Duodenal mucosa (tissue), 2 donors: ENCODE data around the gene OR2Y1.
"Not testable (repeated sequence)": the region's sequence is repeated elsewhere in the genome, so short reads cannot be mapped to it uniquely, and the experiment has no call there.

ENCODE experiments used
- H3K27ac ChIP-seq: one replicate; pipeline ENCODE4 v1.7.0; 2013; ENCODE audit warnings: low read depth, low read length
- H3K27me3 ChIP-seq, 2 donors: one replicate each; pipeline ENCODE4 v1.7.0; 2013; ENCODE audit warnings: low read length in 2 of 2, control low read depth in 1 of 2; ENCODE audit not compliant: insufficient read depth in 2 of 2, control insufficient read depth in 1 of 2
- H3K36me3 ChIP-seq, 2 donors: one replicate each; pipeline ENCODE4 v1.7.0; 2013; ENCODE audit warnings: low read length in 2 of 2, control low read depth in 1 of 2; ENCODE audit not compliant: insufficient read depth in 2 of 2, control insufficient read depth in 1 of 2
- H3K4me1 ChIP-seq, 2 donors: one replicate each; pipeline ENCODE4 v1.7.0; 2013; ENCODE audit warnings: low read length in 2 of 2, control low read depth in 1 of 2; ENCODE audit not compliant: insufficient read depth in 2 of 2, control insufficient read depth in 1 of 2
- H3K4me3 ChIP-seq, 2 donors: one replicate each; pipeline ENCODE4 v1.7.0; 2013; ENCODE audit warnings: low read length in 2 of 2, low read depth in 1 of 2
- H3K9ac ChIP-seq, 2 donors: one replicate each; pipeline ENCODE4 v1.7.0; 2013; ENCODE audit warnings: low read length in 2 of 2, low read depth in 1 of 2
- H3K9me3 ChIP-seq, 2 donors: one replicate each; pipeline ENCODE4 v1.7.0; 2013; ENCODE audit warnings: low read length in 2 of 2, control low read depth in 1 of 2; ENCODE audit not compliant: control insufficient read depth in 1 of 2

OR2Y1 gene

GRCh38 chr5:180703371-180703770 is 36.5 kb downstream of the OR2Y1 start:
- not testable (repeated sequence) for H3K27me3 ChIP-seq, H3K27ac ChIP-seq, H3K4me3 ChIP-seq, H3K36me3 ChIP-seq, H3K9me3 ChIP-seq, H3K9ac ChIP-seq, H3K4me1 ChIP-seq

- H3K27ac ChIP-seq, H3K27me3 ChIP-seq, H3K9ac ChIP-seq, H3K9me3 ChIP-seq, H3K4me3 ChIP-seq, H3K36me3 ChIP-seq, H3K4me1 ChIP-seq: not testable (repeated sequence)
Observed at GRCh38 chr5:180700440-180700839, 39.4 kb downstream of the OR2Y1 start.

GRCh38 chr5:180699042-180699441 is 40.8 kb downstream of the OR2Y1 start:
- Histone ChIP-seq H3K4me3 (no peak overlapping the region), H3K27me3 (no peaks in the 10 kb centered on the region), H3K4me1 (no peaks in the 10 kb centered on the region), H3K9ac (no peak overlapping the region), H3K27ac (no peak overlapping the region), H3K9me3 (peaks cover 0 to 4% of the 10 kb centered on the region in 2 donors), H3K36me3 (no peaks in the 10 kb centered on the region)

GRCh38 chr5:180696116-180696515 is 43.7 kb downstream of the OR2Y1 start:
- no peak overlapping the region for H3K4me3 ChIP-seq
- H3K27me3 ChIP-seq = peaks cover 5 to 9% of the 10 kb centered on the region in 2 donors
- H3K9ac ChIP-seq = no peak overlapping the region
- H3K4me1 ChIP-seq = no peaks in the 10 kb centered on the region
- no peak overlapping the region for H3K27ac ChIP-seq
- H3K9me3 ChIP-seq = peaks cover 0 to 4% of the 10 kb centered on the region in 2 donors
- no peaks in the 10 kb centered on the region for H3K36me3 ChIP-seq

- Histone ChIP-seq H3K36me3 (no peaks in the 10 kb centered on the region), H3K4me3 (no peak overlapping the region), H3K27ac (no peak overlapping the region), H3K9ac (no peak overlapping the region), H3K4me1 (no peaks in the 10 kb centered on the region), H3K9me3 (peaks cover 0 to 4% of the 10 kb centered on the region in 2 donors), H3K27me3 (peaks cover 6 to 16% of the 10 kb centered on the region in 2 donors)
Observed at GRCh38 chr5:180692429-180692828, 47.4 kb downstream of the OR2Y1 start.

GRCh38 chr5:180691046-180691445 is 48.8 kb downstream of the OR2Y1 start:
- Histone ChIP-seq H3K27me3 (peaks cover 6 to 16% of the 10 kb centered on the region in 2 donors), H3K36me3 (no peaks in the 10 kb centered on the region), H3K27ac (no peak overlapping the region), H3K9me3 (peaks cover 0 to 3% of the 10 kb centered on the region in 2 donors), H3K9ac (no peak overlapping the region), H3K4me1 (no peaks in the 10 kb centered on the region), H3K4me3 (no peak overlapping the region)

- no peak overlapping the region for H3K9ac ChIP-seq
- H3K4me3 ChIP-seq = no peak overlapping the region
- no peaks in the 10 kb centered on the region for H3K36me3 ChIP-seq
- peaks cover 6 to 16% of the 10 kb centered on the region in 2 donors for H3K27me3 ChIP-seq
- no peak overlapping the region for H3K27ac ChIP-seq
- H3K4me1 ChIP-seq = no peaks in the 10 kb centered on the region
- no peaks in the 10 kb centered on the region for H3K9me3 ChIP-seq
Observed at GRCh38 chr5:180690562-180690961, 49.3 kb downstream of the OR2Y1 start.

- H3K27ac ChIP-seq = no peak overlapping the region
- H3K9me3 ChIP-seq = no peaks in the 10 kb centered on the region
- H3K27me3 ChIP-seq = peaks cover 7 to 16% of the 10 kb centered on the region in 2 donors
- H3K4me1 ChIP-seq = no peaks in the 10 kb centered on the region
- no peak overlapping the region for H3K9ac ChIP-seq
- H3K36me3 ChIP-seq = no peaks in the 10 kb centered on the region
- no peak overlapping the region for H3K4me3 ChIP-seq
Observed at GRCh38 chr5:180689775-180690174, 50.1 kb downstream of the OR2Y1 start.
